Renal cortex interstitium (tissue), 11 donors: ENCODE measurements around the gene PGM2L1. TPM values are rescaled to one million over a fixed set of nuclear protein-coding genes. Genes with fewer than 3 reads are reported as not detected.
"Not testable (repeated sequence)": the region's sequence is repeated elsewhere in the genome, so short reads cannot be mapped to it uniquely, and the experiment has no call there.

Experiments used
- DNase-seq, 11 donors: peaks; one replicate each; pipeline ENCODE4 v3.0.0-alpha.2; 2013; ENCODE audit warnings: low read depth in 9 of 11, low spot score in 4 of 11; ENCODE audit errors: extremely low read depth in 1 of 11
- polyA plus RNA-seq, 3 donors: library from polyadenylated mRNA; unstranded; fragments of 120-200 nt; gene quantifications; one replicate each; pipeline ENCODE4 v1.2.1, GENCODE V29; 2013; ENCODE audit not compliant: insufficient read length in 3 of 3

Gene PGM2L1
- polyA plus RNA-seq, 3 donors = 3.4 to 4.1 (median 4.1) TPM

DNA sequence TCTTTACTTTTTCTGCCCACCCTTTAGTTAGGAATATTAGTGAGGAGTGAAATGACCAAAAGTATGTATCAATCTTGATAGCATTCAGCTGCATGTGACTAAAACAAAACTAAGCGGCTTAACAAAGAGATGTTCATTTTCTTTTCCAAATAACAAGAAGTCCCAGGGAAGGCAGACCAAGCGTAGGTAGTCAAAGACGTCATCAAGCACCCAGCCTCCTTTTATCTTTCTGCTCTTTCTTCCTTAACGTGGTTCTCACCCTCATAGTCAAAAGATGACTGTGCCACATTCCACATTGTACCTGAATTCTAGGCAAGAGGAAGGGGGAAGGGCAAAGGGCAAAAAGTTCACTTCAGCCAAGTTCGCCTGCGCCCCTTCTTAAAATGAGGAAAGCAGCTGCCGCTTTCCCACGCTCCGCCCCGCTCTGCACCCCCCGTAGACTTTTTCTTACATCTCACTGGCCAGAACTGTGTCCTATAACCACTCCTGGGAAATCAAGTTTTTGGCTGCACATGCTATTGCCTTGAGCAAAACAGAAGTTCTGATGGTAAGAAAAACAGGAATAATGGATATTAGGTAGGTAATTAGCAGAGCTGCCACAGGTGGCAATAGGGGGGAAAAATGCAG is 14.6 kb upstream of the PGM2L1 start:
- no peak for DNase-seq

DNA sequence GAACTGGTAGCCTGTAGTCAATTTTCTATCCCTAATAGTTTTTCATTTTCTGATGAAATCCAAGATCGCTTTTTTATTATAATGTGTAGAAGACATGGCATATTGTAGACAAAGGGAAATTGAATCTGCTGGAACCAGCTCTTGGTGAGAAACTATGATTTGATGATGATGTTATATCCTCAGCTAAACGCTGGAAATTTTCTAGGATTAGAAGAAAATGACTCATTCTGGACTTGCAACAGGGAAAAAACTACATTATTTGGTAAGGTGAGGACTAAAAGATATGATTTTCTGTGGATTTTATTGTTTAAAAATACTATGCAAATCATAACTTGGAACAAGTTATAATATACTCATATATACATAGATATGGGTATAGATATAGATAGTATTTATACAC is 14.1 kb upstream of the PGM2L1 start:
- no peak for DNase-seq

DNA sequence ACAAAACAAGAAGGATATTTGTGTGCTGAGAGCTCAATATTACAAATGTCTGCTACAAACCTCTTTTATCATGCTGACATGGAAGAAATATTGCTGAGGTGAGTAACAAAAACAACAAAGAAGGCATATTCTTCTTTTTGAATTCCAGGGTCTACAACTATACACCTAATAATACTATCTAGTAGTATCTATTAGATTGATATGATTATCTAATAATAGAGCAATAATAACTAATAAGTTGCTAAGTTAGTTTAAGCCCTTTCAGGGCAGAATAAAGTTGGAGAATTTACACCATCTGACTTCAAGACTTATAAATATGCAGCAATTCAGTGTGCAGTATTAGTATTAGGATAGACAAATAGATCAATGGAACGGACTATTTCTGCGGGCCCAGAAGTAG is 11.4 kb upstream of the PGM2L1 start:
- no peak for DNase-seq

DNA sequence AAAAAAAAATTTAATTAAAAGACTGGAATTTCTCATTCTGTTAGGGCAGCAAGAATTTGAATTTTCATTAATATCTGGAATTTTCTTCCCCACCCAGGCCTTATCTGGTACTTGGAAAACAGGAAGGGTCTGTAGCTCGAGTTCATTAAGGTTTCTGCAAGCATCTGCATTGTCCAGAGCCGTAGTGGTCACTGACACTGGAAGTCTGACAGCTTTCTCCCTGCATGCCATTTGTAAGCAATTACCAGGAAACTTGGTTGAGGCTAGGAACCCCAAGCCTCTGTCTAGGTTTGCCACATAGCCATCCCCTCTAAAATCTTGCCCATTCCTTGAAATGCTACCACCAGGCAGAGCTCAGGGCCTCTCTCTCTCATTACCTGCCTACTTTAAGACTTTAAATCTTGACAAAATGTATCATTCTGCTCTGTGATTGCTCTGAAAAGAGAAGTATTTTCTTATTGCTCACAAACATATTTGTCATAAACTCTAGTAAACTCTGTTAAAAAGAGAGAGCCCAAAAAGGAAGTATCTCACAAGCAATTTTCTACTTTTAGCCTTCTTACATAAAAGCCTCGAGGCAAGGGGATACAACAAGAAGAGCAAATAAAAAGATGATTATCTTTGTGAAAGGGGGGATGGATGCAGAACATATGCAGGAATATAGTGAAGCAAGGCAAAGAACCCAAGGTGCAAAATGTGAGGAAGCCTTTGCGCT is 5.5 kb upstream of the PGM2L1 start:
- DNase-seq = no peak

DNA sequence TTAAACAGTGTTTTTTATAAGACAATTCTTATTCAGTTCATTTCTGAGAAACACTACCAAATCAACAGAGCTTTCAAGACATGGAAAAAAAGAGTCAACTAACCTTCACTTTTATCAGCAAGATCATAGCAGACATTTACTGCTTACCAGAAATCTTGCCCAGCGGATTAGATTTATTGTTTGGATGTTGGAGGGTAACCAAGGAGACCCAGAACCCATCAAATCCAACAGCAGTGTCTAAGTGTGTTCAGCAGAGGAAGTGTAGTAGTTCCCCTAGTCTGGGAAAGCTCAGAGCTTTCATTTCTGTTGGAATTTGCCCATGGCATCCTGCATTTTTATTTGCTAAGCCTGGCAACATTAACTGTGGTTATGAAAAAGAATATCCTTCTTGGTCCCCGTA is 2.4 kb upstream of the PGM2L1 start:
- DNase-seq = no peak

DNA sequence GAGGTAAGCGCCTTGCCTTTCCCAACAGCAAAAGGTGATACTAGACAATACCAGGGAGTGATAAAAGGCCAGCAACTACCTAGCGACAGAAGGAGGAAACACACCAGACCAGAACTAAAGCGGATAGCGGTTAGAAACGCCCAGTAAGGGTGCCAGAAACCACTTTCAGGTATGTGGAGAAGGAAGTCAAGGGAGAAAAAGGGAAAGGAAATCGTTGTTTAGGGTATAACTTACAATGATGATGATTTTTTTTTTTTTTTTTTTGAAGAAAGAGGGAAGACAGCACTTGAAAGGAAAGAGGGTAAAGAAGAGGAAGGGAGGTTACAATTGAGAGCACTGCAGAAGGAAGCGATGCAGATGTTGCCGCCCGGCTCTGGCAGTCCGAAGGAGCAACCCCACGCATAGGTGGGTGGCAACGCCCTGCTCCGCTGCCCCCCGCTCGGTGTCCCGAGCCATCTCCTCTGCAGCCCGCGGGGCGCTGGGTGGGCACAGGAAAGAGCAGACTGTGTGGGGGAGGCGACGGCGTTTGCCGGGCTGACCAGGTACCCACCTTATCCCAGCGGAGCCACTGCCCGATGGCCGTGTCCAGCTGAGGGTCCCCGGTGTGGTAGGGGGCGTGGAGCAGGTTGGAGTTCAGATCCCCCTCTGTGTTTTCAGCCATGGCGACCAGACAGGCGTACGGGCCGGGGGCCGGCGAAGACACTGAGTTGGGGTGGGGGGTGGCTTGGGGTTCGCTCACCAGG is 561 bp downstream of the PGM2L1 start:
- DNase-seq = peak in 7 of 11 donors; percentile 9 to 38 (median 24)

DNA sequence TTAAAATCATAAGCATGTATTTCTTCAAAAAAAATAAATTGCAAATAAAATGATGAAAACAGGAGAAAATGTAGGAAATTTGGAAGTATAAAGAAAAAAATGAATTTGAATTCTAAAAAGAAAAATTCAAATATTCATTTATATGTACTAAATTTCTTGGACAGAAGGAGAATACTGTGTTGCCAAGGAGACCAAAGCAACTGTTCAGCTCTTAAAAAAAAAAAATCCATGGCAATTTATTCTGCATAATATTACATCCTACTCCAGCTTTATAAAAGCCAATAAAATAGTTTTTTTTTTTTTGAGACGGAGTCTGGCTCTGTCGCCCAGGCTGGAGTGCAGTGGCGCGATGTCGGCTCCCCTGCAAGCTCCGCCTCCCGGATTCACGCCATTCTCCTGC is 6.0 kb downstream of the PGM2L1 start:
- no peak for DNase-seq

DNA sequence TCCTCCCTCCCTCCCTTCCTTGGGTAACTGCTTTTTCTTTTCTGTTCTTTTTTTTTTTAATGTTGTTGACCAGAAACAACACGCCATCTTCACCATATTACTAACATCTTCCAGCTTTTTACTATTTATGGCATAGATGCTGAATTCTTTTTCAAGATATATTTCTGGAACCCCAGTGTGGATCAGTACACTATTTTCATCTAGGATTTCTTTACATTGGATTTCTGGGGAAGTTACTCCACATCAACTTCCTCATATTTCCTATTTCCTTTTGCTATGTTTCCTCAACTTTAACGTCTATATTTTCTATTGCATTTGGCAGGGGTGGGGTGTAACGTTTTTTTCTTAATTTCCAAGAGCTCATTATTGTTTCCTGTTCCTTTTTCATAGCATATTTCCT is 7.0 kb downstream of the PGM2L1 start:
- DNase-seq = no peak

DNA sequence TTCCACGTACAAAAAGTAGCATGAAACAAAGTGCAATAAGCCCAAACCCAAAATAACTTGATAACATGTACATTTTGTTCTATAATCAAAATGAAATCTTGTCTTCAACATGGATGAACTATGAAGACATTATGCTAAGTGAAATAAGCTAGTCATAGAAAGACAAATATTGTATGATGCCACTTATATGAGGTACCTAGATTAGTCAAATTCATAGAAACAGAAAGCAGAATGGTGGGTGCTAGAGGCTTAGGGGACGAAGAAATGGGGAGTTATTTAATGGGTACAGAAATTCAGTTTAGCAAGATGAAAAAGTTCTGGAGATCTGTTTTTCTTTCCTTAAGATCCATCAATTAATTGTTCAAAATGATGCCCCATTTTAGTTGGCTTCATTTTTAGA is 7.5 kb downstream of the PGM2L1 start:
- DNase-seq = no peak

DNA sequence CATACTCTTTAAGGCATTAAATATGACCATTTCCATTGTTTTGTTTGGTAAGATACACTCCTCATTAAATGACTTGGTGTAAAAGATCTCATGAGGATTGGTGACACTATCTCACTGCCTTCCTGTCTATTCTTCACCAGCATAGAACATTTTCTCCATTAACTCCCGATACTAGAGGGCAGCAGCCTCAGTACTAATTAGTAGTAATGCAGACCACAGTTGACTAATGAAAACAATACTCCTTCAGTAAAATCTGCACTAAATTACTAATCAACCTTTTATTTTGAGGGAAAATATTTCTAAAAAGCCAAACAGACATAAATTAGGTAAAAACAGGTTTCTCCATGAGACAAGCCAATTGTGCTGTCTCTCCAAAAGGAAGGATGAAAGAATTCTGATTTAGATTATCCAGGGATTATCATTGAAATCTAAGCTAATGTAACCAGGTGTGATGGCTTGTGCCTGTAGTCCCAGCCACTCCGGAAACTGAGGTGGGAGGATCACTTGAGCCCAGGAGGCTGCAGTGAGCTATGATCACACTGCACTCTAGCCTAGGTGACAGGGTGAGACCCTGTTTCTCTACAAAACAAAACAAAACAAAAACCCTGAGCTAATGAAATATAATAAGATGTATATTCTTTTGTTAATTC is 9.4 kb downstream of the PGM2L1 start:
- peak in 10 of 11 donors; percentile 5 to 59 (median 34) for DNase-seq

DNA sequence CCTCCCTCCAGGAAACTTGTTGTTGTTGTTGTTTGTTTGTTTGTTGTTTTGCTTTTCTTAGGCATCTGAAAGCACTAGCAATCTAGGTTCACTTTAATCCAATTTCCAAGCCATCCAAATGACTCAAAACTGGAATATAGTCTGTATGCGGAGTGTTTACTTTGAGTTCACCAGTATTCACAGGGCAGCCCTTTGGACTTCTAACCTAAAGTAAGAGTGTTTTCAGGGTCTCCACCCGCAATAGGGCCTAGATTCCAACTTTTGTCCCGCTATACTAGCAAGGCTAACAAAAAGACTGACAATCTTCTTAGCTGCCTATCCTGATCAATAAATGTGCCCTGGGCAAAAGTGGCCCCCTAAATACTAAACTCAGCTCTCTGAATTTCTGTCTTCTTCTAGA is 13.6 kb downstream of the PGM2L1 start:
- no peak for DNase-seq

DNA sequence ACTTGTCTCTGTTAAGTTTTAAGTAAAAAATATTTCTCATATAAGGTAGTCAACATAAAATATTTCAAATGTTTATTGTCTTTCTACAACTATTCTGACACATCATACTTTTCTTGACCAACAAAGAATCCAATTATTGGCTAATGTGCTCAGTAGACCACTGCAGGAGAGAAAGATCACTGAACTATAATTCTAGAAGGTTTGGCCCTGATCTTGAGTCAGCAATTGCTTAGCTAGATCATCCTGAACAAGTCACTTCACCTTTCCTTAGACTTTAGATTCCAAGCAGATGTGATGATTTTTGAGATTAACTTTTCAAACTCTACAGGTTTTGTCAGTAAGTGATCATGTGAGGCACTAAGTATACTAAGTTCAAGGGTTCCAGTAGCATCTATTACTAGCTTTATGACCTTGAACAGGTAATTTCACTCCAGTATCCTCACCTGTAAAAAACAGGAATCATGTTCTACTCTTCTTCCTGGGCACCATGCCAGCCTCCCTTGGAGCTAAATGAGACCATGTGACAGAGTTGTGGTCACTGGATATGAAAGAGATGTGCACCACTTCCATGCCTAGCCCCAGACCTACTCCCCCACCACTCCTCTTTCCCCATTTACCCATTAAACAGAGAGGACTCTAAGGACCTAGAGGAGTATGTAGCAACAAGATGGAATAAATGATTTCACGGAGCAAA is 17.3 kb downstream of the PGM2L1 start:
- DNase-seq = no peak

DNA sequence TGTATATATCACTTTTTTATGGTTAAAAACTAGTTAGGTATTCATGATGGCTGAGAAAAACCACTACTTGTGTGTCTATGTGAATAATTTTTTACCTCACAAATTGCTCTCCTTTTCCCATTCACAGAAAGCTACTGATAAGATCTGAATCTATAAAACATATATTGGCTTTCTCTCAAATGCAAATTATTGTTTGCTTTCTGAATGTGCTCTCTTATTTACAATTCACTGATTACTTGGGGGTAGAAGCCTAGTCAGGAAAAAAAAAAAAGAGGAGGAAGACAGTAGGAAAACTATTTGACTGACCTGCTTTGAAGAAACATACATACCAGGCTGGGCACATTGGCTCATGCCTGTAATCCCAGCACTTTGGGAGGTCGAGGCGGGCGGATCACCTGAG is 20.5 kb downstream of the PGM2L1 start:
- no peak for DNase-seq

DNA sequence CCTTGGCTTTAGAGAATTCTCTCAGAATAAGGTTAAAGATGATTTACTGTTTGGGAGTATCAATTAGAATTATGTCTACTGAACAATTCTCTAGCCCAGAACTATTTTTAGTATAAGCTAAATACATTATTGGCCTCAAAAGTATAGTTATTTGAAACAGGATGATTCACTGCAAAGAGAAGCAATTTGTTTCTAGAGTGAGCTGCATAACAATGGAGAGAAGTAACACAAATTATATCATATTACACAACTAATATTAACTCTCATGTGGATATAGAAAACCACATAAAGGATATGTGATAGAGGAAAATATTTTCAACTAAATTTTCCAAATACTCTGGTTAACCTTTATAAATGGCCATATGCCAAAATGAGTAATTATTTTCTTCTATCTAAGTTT is 24.9 kb downstream of the PGM2L1 start:
- no peak for DNase-seq

DNA sequence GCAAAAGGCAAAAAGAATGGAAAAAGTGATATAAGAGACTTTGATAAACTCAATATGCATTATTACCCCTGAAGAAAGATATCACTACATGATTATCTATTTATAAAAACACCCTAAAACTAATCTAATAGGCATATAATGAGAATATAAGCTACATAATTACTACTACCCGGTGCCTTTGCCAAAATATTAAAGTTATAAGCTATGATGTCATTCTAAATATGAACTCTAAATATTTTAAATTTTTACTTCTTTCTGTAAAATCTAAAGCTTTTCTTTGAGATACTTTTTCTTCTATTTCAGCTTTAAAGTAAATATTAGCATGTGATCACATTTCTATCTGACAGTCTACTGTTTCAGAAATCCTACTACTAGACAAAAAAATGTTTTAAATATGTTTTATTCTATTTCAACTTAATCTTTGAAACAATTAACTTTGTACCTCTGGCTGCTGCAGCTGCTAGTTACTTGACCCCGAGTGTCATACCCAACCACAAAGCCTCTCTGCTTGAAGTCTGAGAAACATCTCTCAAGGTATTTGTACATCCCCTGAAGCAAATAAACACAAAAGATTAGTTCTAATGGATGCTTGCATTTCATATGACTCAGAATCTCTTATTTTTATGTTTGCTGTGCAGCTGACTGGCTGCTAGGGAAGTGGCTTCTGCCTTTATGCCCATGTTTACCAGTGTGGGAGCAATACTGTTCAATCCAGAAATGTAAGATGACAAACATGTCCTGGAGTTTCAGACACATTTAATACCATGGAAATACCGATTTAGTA is 26.8 kb downstream of the PGM2L1 start:
- no peak for DNase-seq

DNA sequence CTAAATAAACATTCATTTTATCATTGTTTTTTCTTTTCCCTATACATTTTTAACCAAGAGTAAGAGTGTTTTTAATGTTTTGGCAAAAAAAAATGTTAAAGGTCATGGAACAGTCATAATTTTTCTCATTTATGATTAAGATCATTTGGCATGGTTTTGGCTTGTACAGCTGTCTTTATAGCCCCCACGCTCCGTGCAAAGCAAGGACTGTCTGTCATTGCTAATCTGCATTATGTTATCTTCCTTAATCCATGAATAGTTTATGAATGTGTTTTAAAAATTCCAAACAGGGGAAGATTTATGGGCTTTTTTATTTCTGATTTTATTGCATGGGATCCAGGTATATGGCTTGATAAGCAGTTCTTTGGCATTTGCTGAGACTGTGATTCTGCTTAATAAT is 28.1 kb downstream of the PGM2L1 start:
- no peak for DNase-seq

DNA sequence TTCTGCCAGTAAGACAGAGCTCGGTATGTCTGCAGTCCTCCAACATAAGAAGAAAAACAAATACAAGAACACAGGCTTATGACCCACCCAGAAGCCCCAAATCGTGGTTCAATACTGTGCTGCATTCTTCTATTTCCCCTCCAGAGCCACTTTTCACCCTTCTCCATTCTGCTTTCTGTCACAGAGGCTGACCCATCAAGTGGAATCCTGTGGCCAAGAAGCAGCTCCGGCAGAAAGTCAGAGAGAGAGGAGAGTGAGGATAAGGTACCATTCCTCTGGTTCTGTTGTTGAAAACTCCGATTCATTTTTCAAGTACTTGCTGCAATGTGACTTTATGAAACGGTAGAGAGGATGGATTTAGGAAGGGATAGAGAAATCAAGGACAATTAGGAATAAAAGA is 30.4 kb downstream of the PGM2L1 start:
- DNase-seq = no peak

DNA sequence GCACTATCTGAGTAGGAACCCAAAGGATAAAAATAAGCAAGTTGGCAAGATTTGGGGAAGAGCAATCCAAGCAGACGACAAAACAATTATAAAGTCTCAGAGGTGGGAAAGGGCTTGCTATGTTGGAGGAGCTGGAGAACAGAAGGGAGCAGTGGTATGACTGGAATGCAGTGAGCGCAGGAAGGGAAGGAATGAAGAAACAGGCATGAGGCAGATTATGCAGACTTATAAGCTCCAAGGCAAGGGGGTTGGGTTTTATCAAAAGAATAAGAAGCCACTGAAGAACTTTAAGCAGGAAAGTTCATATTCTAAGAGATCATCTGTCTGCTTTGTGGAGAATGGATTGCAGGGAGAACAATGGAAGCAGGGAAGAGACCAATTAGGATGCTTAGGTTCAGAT is 31.7 kb downstream of the PGM2L1 start:
- no peak for DNase-seq

DNA sequence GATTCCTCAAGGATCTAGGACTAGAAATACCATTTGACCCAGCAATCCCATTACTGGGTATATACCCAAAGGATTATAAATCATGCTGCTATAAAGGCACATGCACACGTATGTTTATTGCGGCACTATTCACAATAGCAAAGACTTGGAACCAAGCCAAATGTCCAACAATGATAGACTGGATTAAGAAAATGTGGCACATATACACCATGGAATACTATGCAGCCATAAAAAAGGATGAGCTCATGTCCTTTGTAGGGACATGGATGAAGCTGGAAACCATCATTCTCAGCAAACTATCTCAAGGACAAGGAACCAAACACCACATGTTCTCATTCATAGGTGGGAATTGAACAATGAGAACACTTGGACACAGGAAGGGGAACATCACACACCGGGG is 32.4 kb downstream of the PGM2L1 start:
- not testable (repeated sequence) for DNase-seq
